Right lobe of liver (tissue), 6 donors: ENCODE results near the gene FLAD1. TPM values are rescaled to one million over a fixed set of nuclear protein-coding genes. Genes with fewer than 3 reads are reported as not detected.

Source experiments
- ATAC-seq, 4 donors: fragments of 200-7000 bp; cut with Tn5 transposase; one replicate each; pipeline ENCODE4 v1.9.1; 2020; ENCODE audit warnings: mild to moderate bottlenecking in 4 of 4, moderate library complexity in 4 of 4
- DNase-seq, 3 donors: peaks; one replicate each; pipeline ENCODE4 v3.0.0-alpha.2; 2020
- H3K27ac ChIP-seq, 3 donors: fragments of 200-600 bp; one replicate each; pipeline ENCODE4 v1.8.0; 2022
- H3K27me3 ChIP-seq, 2 donors: fragments of 200-600 bp; one replicate each; pipeline ENCODE4 v1.8.0; 2022
- H3K36me3 ChIP-seq, 4 donors: fragments of 200-600 bp; sonication (generic) in 1 of 4; one replicate each; pipeline versions ENCODE4 v1.5.1 to v1.8.0; 2017 to 2022; ENCODE audit warnings: control low read depth in 1 of 4
- H3K4me1 ChIP-seq, 4 donors: fragments of 200-600 bp; sonication (generic) in 1 of 4; one replicate each; pipeline versions ENCODE4 v1.5.1 to v1.8.0; 2017 to 2022; ENCODE audit warnings: control low read depth in 1 of 4
- H3K4me3 ChIP-seq, 3 donors: fragments of 200-600 bp; one replicate each; pipeline ENCODE4 v1.8.0; 2022
- H3K9me3 ChIP-seq, 4 donors: fragments of 200-600 bp; sonication (generic) in 1 of 4; one replicate each; pipeline versions ENCODE4 v1.5.1 to v1.8.0; 2017 to 2022; ENCODE audit warnings: control low read depth in 1 of 4
- POLR2A ChIP-seq: fragments of 450-650 bp; IDR thresholded peaks from one replicate; pipeline ENCODE4 v1.6.1; 2017; ENCODE audit warnings: antibody characterized with exemption, mild to moderate bottlenecking
- WGBS: methylation state at CpG from one replicate; pipeline ENCODE4 v1.1.6; 2018; ENCODE audit warnings: low coverage, low lambda C conversion rate; ENCODE audit not compliant: insufficient coverage; ENCODE audit errors: missing lambda C conversion rate; 5-methylcytosine and 5-hydroxymethylcytosine counted together
- intact Hi-C, 2 donors: fragments of 100-400 bp; cut with DNase I; formaldehyde crosslinking; loops; one replicate each; pipeline versions ENCODE4 v1.11.2 to v1.14.1; 2022
- total RNA-seq, 6 experiments: library from RNA; depleted of rRNA in 2 of 6; stranded (reverse); fragments of >200 nt in 2 of 6; fragmentation: NEBNext Ultra II Directional in 3 of 6; extraction: Animal tissue kit (Norgen Biotek cat#: 25700) in 3 of 6; gene quantifications; one replicate each; pipeline versions ENCODE4 v1.1.0 to v1.2.4, GENCODE V29; 2016 to 2023
- TF ChIP-seq, protein P1 (sequence below), 4 donors: fragments of 200-600 bp in 3 of 4; fragments of 450-650 bp in 1 of 4; IDR thresholded peaks; one replicate each; pipeline versions ENCODE4 v1.5.1 to v1.8.0; 2016 to 2022; ENCODE audit warnings: antibody characterized with exemption in 4 of 4, mild to moderate bottlenecking in 2 of 4
- donor health status: DM: no; HTN: yes; CAD: no.
- donor health status: DM: no; HTN: no; CAD: no.
- donor health status: DM: no; HTN: no; CAD: no.
- donor health status: DM: no; HTN: yes; CAD: no.
- donor health status: DM: no; HTN: yes; CAD: no.

The FLAD1 gene
- total RNA-seq, 6 experiments from 2014 or later = 18.3 to 33.1 (median 24.6) TPM

DNA sequence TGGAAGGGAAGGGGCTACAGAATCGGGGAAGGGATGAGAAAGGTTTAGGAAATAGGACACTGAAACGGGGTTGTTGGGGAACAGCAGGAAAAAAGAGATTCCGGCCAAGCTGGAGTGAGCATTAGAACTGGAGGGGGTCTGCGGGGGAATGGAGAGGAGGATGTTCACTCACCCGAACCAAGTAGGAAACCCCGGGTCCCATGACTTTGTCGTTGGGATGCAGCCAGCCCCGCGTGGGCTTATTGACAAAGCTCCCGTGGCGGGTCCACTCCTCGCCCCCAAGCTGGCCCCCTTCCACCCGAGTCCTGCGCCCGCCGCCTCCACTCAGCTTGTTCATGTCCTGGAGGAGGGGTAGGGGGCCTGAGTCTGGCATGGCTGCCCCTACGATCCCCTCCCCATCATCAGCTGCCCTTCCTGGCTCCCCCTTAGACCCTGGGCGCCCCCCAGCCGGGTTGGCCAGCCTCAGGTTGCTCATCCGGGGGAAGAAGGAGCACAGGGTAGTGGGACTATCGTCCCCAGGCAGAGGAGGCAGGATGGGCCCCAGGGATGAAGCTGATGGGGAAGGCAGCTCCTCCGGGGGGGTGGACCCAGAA lies 13.2 kb upstream of the FLAD1 start:
- Histone ChIP-seq H3K27ac (peak overlapping the region; percentile 98 to 99 (median 99)), H3K36me3 (peaks cover 0 to 37% (median 20%) of the 10 kb centered on the region in 4 donors), H3K9me3 (no peaks in the 10 kb centered on the region), H3K4me3 (peak overlapping the region; percentile 26 to 63 (median 30)), H3K27me3 (no peaks in the 10 kb centered on the region), H3K4me1 (peaks cover 0 to 30% (median 14%) of the 10 kb centered on the region in 4 donors)
- TF ChIP-seq, protein P1, sequence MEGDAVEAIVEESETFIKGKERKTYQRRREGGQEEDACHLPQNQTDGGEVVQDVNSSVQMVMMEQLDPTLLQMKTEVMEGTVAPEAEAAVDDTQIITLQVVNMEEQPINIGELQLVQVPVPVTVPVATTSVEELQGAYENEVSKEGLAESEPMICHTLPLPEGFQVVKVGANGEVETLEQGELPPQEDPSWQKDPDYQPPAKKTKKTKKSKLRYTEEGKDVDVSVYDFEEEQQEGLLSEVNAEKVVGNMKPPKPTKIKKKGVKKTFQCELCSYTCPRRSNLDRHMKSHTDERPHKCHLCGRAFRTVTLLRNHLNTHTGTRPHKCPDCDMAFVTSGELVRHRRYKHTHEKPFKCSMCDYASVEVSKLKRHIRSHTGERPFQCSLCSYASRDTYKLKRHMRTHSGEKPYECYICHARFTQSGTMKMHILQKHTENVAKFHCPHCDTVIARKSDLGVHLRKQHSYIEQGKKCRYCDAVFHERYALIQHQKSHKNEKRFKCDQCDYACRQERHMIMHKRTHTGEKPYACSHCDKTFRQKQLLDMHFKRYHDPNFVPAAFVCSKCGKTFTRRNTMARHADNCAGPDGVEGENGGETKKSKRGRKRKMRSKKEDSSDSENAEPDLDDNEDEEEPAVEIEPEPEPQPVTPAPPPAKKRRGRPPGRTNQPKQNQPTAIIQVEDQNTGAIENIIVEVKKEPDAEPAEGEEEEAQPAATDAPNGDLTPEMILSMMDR (IDR thresholded peaks at IDR 0.05) = no peak
- TF ChIP-seq POLR2A = no peak
- DNase-seq (peak in 2 of 3 donors; percentile 50 to 58), ATAC-seq (no peak)
- WGBS = 39% methylated on average over 8 of the region's 22 CpGs
- intact Hi-C loops = no loop called here

DNA sequence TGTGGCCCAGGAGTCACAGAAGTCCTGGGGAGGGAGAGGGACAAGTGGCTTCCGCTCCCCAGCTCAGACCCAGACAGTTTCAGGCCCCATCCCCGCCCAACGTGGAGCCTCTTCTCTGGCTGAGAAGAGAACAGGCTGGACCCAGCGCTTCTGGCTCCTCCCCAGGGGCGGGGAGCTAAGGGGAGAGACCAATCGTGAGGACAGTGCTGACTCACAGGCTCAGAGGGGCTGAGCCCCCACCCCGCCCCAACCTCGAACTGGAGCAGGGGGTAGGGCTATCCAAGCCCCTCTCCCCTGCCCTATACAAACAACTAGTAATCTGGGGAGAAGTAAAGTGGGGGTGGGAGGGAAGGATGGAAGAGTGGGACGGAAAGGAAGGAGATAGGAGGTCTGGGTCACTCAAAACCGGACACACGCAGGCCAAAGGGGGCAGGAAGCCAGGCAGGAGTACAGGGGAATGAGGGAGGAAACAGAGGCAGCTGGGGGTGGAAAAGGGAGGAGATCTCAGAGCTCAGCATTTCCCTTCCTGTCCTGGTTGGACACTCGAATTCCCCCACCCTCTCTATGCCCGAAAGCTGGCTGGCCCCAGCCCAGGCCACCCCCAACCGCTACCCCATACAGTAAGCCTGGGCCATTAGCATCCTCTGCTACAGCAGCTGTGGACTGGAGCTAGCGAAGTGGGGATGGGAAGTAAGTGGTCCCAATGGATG lies 12.4 kb upstream of the FLAD1 start, which contains the start of gene SHC1:
Gene SHC1, minus strand, starts transcription at position 117 of the 710 bp plus-strand sequence. CDS start 221 bp downstream, outside the sequence.
- Histone ChIP-seq H3K9me3 (no peaks in the 10 kb centered on the region), H3K36me3 (peaks cover 0 to 29% (median 15%) of the 10 kb centered on the region in 4 donors), H3K27me3 (no peaks in the 10 kb centered on the region), H3K27ac (peak within 1 kb of the TSS; percentile 98 to 99 (median 99)), H3K4me1 (peaks cover 0 to 30% (median 14%) of the 10 kb centered on the region in 4 donors), H3K4me3 (peak within 1 kb of the TSS; percentile 63 to 83 (median 65))
- DNase-seq = peak; percentile 90 to 94 (median 92)
- peak; percentile 97 for TF ChIP-seq POLR2A
- TF ChIP-seq, protein P1 (IDR thresholded peaks at IDR 0.05) = no peak
- WGBS = 15% methylated on average over 6 of the region's 15 CpGs
- ATAC-seq = peak; percentile 32 to 47 (median 40)
- intact Hi-C loops = no loop called here

DNA sequence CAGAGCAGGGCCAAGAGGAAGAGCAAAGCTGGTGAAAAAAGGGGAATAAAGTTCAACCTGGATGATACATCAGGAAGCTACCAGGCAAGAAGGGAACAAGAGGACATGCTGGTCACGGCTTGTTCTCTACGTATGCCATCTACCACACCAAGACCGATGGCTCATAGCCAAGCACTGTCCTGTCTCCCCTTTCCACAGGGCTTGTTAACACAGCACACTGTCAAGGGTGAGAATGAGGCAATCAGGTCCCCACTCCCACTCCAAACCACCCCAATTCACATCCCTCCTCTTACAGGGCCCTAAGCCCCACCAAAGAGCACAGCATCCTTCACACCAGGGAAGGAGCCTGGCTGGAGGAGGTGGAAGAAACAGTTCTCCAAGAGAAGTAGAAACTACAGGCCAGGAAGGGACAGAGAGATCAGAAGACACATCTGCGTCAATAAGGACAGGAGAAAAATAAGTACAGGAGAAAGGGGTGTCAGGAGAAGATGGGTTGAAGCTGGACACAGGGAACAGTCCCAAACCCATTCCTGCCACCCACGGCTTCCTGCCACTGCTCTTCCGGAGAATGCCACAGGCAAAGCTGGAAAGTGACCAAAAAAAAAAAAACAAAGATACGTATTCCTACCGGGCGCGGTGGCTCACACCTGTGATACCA lies 11.7 kb upstream of the FLAD1 start:
- Histone ChIP-seq H3K36me3 (peaks cover 0 to 22% (median 11%) of the 10 kb centered on the region in 4 donors), H3K27ac (peak overlapping the region; percentile 98 to 99 (median 99)), H3K4me1 (peaks cover 0 to 36% (median 14%) of the 10 kb centered on the region in 4 donors), H3K9me3 (no peaks in the 10 kb centered on the region), H3K4me3 (peak overlapping the region; percentile 63 to 83 (median 65)), H3K27me3 (no peaks in the 10 kb centered on the region)
- no peak for TF ChIP-seq POLR2A
- TF ChIP-seq, protein P1 (IDR thresholded peaks at IDR 0.05) = no peak
- intact Hi-C loops = no loop called here
- ATAC-seq (no peak), DNase-seq (peak in 2 of 3 donors; percentile 52 to 69)
- WGBS = 22% methylated on average over 8 of the region's 10 CpGs

DNA sequence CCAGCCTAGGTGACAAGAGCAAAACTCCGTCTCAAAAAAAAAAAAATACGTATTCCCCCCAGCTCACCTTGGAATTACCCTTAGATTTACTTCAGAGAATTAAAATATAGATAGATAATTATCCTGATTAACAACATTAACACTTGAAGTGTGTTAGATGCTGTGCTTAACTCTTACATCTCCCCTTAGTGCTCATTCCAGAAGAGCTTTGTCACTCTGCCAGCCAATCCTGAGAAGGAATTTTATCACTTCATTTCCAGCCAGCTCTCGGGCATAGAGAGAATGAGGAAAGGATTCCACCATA lies 11.0 kb upstream of the FLAD1 start:
- Histone ChIP-seq H3K9me3 (no peaks in the 10 kb centered on the region), H3K27me3 (no peaks in the 10 kb centered on the region), H3K4me3 (peak overlapping the region; percentile 63 to 83 (median 65)), H3K27ac (peak overlapping the region; percentile 98 to 99 (median 99)), H3K4me1 (peaks cover 0 to 38% (median 14%) of the 10 kb centered on the region in 4 donors), H3K36me3 (peaks cover 0 to 15% (median 7%) of the 10 kb centered on the region in 4 donors)
- intact Hi-C loops = no loop called here
- TF ChIP-seq, protein P1 (IDR thresholded peaks at IDR 0.05) = no peak
- no peak for TF ChIP-seq POLR2A
- no peak for ATAC-seq
- 33% methylated on average over 3 of the region's 3 CpGs for WGBS
- DNase-seq = no peak
